Endometrium (tissue), 2 donors: ENCODE data around the gene SSB.
"Not testable (repeated sequence)": the region's sequence is repeated elsewhere in the genome, so short reads cannot be mapped to it uniquely, and the experiment has no call there.

Source experiments
- FAIRE-seq: peaks from 2 replicates; lab custom pipeline; 2012; peaks lifted over from hg19 to GRCh38; lab: Jason Lieb, UNC
- donor health status: control.
- donor health status: control.

Gene SSB

GRCh38 chr2:169798718-169799592, at the start of gene SSB:
SSB (plus strand) TSS chr2:169798871; CDS start chr2:169800961, 2,090 bp downstream.
- FAIRE-seq: peak; percentile 74

DNA sequence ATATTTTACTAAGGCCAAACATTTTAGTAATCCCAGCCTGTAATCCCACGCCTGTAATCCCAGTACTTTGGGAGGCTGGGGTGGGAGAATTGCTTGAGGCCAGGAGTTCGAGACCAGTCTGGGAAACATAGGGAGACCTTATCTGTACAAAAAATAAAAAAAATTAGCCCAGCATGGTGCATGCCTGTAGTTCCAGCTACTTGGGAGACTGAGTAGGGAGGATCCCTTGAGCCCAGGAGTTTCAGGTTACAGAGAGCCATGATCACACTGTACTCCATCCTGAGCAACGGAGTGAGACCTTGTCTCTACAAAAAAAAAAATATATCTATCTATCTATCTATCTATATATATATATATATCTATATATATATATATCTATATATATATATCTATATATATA, 45.9 kb upstream of the SSB start:
- FAIRE-seq: no peak

DNA sequence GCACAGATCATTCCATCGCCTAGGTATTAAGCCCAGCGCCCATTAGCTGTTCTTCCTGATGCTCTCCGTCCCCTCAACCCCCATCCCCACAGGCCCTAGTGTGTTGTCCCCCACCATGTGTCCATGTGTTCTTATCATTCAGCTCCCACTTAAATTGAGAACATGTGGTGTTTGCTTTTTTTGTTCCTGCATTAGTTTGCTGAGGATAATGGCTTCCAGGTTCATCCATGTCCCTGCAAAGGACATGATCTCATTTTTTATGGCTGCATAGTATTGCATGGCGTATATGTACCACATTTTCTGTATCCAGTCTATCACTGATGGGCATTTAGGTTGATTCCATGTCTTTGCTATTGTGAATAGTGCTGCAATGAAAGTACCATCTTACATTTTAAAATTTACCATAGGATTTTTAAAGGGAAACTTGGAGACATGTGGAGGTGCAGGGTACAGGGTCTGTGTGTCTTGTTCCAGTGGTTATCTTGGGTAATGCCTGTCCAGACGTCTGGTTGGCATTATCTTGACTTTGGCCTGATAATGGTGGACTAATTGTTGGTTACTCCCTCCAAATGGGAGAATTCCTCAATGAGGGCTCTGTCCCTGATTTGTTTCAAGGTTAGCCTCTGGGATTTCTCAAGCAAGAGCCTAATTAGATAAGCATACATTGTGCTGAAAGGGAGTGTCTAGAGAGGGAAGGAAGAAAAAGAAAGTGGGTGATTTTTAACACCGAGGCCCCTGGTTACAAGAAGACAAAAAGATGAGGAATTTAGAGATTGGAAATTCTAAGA, 43.4 kb upstream of the SSB start:
- no peak for FAIRE-seq

DNA sequence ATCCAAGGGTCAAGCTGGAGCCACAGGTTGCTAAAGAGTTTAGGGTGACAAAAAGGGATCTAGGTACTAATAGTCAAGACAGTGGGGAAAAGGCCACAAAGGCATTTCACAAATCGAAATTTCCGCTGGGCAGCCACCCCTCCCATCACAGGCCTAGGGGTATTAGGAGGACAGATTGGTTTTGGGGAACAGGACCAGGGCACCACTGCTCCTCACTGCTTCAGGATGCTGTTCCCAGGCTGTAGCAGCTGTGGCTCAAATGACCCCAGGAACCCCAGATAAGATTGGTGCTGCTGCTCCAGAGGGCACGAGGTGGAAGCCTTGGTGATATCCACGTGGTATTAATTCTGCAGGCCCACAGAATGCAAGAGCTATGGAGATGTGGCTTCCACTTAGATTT, 42.3 kb upstream of the SSB start:
- no peak for FAIRE-seq

GRCh38 chr2:169757356-169757755, 41.3 kb upstream of the SSB start:
- no peak for FAIRE-seq

- FAIRE-seq: no peak
These were observed 40.9 kb upstream of the SSB start for GRCh38 chr2:169757778-169758177.

DNA sequence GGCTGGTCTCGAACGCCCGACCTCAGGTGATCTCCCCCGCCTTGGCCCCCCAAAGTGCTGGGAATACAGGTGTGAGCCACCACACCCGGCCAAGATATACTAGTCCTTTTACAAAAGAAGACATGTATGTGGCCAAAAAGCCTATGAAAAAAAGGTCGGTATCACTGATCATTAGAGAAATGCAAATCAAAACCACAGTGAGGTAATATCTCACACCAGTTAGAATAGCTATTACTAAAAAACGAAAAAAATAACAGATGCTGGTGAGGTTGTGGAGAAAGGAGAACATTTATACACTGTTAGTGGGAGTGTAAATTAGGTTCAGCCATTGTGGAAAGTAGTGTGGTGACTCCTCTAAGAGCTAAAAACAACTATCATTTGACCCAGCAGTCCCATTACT, 38.7 kb upstream of the SSB start:
- no peak for FAIRE-seq

DNA sequence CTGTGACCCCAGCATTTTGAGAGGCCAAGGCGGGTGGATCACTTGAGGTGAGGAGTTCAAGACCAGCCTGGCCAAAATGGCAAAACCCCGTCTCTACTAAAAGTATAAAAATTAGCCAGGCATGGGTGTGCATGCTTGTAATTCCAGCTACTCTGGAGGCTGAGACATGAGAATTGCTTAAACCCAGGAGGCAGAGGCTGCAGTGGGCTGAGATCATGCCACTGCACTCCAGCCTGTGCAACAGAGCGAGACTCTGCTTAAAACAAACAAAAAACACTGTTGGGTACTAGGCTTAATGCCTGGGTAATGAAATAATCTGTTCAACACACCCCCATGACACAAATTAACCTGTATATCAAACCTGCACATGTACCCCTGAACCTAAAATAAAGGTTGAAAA, 37.9 kb upstream of the SSB start:
- FAIRE-seq: not testable (repeated sequence)

- no peak for FAIRE-seq
These were observed 37.3 kb upstream of the SSB start for GRCh38 chr2:169761251-169761969.

DNA sequence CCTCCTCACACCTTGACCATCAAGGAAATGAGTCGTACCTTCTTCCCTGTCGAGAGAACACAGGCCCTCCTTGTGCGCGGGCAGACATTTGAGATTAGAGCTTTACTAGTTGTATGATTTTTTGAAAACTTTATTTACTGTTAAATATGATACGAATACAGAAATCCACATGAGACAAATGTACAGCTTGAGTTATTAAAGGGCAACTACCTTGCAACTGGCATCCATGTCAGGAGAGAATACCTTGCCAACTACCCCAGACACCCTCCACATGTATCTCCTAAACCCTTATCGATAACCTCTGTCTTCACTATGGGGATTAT, 36.7 kb upstream of the SSB start:
- no peak for FAIRE-seq

DNA sequence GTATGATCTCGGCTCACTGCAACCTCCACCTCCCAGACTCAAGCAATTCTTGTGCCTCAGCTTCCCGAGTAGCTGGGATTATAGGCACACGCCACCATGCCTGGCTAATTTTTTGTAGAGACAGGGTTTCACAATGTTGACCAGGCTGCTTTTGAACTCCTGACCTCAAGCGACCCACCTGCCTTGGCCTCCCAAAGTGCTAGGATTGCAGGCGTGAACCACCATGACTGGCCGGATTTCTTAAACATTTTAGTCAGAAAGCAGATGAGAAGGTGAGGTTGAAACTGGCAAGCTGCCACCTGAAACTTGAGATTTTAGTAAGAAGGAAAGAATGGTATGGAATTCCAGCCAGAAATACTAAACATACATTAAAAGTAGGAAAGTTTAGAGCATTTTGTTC, 33.1 kb upstream of the SSB start:
- FAIRE-seq: no peak

- FAIRE-seq: peak; percentile 39
These were observed 31.3 kb upstream of the SSB start for GRCh38 chr2:169767243-169767888.

GRCh38 chr2:169768262-169768995, 30.2 kb upstream of the SSB start:
- no peak for FAIRE-seq

DNA sequence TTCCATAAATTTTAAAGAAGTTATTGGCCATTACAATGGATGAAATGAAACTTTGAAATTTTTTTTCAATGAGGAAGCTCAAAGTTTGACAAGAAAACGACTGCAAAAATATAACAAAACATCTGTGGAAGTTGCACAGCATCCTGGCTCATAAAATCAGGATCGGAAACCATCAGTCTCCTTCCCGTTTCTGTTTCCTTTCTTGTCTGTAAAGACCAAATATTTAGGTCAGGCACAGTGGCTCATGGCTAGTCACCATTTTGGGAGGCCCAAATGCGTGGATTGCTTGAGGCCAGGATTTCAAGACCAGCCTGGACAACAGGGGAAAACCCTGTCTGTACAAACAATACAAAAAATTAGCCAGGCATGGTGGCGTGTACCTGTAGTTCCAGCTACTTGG, 27.6 kb upstream of the SSB start:
- no peak for FAIRE-seq

DNA sequence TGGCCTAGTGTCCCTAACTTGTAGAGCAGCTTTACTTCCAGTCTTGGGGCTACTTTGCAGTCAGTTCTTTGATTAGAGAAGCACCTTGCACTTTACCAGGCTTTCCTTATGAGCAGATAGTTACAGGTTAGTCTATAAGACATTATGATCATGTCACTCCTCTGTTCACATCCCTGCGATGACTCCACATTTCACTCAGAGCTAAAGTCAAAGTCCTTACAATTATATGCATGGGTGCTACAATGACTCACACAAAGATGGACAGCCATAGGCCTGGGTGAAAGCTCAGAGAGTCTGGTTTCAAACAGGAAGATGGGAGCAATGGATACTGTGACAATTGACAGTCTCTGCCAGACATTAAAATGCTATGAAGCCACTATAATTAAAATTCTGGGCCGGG, 27.1 kb upstream of the SSB start:
- no peak for FAIRE-seq

DNA sequence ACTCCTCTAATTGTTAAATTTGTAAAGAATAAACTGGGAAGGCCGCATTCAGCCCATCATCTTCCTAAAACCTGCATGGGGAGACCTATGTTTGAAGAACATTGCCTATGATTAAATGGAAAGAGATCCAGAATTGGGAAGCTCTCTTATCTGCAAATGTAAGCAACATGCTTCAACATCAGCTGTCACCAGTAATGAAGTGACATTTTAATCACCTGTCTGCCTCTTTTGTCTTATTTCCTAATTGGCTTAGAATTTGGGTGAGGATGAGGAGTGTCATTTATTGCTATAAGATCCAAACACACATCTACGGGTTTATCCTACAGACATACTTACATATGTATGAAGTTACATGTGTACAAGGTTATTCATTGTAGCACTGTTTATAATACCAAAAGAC, 26.0 kb upstream of the SSB start:
- no peak for FAIRE-seq

DNA sequence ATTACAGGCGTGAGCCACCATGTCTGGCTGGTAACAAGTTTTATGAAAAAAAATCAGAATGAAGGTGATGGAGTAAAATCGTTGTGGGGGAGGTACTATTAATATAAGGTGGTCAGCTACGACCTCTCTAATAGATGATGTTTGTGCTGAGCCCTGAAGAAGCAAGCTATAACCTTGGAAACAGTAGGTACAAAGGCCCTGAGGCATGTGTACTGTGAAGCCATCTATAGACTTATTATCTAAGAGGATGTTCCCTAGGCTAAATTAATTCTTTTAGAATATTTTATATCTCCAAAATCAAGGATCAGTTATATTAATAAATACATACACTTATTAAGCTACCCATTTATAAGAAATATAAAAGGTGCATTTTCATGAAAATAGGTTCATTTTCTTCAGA, 23.3 kb upstream of the SSB start:
- no peak for FAIRE-seq

DNA sequence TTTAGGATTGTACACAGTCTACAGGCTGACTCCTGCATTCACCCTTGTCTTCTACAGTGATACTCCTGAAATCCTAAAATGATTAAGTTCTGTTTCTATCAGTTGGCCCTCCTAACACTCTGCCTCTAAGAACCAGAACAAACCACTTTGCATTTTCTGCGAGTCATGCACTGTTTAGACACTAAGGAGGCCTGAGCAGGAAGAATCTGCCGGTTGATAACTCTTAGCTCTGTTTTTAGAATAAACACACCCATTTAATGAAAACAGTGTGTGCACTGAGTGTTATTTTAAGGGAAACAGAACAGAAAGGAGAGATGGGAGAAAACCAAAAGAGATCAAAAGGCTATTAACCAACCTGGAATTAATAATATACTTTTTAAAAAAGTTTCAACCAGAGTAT, 22.9 kb upstream of the SSB start:
- no peak for FAIRE-seq

- no peak for FAIRE-seq
These were observed 22.4 kb upstream of the SSB start for GRCh38 chr2:169776252-169776761.

GRCh38 chr2:169778446-169778845, 20.2 kb upstream of the SSB start:
- FAIRE-seq: no peak

DNA sequence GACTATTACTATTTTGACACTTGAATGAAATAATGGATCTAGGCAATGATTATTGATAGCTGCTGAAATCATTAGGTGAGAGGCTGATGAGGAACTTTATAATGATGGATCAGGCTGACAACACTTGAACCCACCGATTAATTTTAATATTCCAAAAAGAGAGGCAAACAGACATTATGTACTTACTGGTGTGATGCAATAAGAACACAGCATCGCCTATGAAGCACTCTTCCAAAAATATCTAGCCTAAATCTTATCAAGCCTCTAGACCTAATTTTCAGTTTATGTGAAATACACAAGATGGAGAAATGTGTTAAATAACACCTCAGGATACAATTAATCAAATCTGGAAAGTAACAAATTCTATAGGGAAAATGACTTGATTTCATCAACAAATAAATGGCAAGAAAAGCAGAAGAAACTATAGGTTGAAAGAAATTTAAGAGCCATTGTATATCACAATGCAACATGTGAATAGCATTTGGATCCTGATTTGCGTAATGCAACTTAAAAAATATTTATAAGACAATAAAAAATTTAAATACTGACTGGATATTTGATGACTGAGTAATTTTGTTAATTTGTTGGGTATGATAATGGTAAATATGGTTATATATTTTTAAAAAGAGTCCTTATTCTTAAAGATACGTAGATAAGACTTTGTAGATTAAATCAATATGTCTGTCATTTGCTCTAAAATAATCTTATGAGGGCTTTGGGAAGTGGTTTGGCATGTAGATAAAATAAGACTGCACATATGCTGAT, 17.2 kb upstream of the SSB start:
- FAIRE-seq: no peak
